Activated CD8-positive, alpha-beta memory T cell treated with anti-CD3 and anti-CD28 coated beads for 24 hours (primary cell): ENCODE results near the gene LCN6.
"Not testable (repeated sequence)": the region's sequence is repeated elsewhere in the genome, so short reads cannot be mapped to it uniquely, and the experiment has no call there.

Experiments used
- DNase-seq: peaks from one replicate; pipeline ENCODE4 v3.0.0-alpha.2; 2020

Gene LCN6, protein sequence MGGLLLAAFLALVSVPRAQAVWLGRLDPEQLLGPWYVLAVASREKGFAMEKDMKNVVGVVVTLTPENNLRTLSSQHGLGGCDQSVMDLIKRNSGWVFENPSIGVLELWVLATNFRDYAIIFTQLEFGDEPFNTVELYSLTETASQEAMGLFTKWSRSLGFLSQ

DNA sequence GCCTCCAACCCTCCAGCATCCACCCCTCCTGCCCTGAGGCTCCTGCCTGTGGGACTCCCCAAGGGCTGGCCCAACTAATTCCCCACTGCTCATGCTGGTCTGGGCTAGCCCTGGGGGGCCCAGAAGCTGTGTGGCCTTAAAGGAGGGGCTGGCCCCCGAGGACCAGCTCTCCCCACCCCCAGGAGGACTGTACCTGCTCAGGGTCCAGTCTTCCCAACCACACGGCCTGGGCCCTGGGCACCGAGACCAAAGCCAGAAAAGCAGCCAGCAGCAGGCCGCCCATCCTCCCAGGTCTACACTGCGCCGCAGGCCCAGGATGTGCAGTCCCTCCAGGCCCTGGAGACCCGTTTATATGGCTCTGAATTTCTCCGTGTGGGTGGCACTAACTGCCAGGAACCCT lies at the start of gene LCN6:
Gene LCN6, minus strand, starts transcription at position 325 of the 400 bp plus-strand sequence. Its CDS starts 42 bp downstream, at position 283.
- DNase-seq, result no peak

- not testable (repeated sequence) for DNase-seq
These were observed 48.5 kb upstream of the LCN6 start for GRCh38 chr9:136796775-136797347.

GRCh38 chr9:136796238-136796774 lies 48.0 kb upstream of the LCN6 start, which contains the start of gene CCDC183:
Gene CCDC183, plus strand, starts transcription at chr9:136796338. Its CDS starts 60 bp downstream, at chr9:136796398.
- DNase-seq, result no peak

DNA sequence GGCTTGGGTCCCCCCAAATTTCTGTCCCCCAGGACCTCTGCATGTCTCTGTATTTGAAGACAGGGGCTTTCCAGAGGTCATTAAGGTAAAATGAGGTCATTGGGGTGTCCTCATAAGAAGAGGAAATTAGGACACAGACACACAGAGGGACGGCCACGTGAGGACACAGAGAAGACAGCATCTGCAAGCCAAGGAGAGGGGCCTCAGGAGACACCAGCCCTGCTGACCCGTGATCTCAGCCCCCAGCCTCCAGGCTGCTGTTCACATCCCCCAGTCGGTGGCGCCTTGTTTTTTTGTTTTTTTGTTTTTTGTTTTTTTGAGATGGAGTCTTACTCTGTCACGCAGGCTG lies 46.6 kb upstream of the LCN6 start:
- no peak for DNase-seq

DNA sequence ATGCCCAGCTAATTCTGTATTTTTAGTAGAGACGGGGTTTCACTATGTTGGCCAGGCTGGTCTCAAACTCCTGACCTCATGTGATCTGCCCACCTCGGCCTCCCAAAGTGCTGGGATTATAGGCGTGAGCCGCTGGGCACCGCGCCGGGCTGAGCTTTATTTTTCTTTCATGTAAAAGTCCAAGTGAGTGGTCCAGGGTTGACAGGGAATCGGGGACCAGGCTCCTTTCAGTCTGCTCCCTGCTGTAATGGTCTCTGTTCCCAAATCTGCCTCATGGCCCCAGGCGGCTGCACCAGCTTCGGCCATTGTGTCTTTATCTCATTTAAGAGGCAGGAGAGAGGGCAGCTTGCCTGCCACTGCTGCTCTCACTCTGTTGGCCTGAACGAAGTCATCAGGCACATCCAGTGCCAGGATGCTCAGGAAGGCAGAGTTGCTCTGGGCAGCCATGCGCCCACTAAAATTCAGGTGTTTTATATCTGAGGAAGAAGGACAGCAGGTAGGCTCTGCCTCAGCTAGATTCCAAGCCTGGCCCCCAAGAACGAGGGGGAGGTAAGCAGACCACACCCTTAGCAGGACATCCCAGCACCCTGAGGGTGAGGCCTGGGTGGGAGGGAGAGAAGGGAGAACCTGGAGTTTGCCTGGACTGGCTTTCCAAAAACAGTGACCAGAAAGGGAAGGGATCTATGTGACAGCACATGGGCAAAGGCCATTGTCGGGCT lies 46.1 kb upstream of the LCN6 start:
- no peak for DNase-seq

DNA sequence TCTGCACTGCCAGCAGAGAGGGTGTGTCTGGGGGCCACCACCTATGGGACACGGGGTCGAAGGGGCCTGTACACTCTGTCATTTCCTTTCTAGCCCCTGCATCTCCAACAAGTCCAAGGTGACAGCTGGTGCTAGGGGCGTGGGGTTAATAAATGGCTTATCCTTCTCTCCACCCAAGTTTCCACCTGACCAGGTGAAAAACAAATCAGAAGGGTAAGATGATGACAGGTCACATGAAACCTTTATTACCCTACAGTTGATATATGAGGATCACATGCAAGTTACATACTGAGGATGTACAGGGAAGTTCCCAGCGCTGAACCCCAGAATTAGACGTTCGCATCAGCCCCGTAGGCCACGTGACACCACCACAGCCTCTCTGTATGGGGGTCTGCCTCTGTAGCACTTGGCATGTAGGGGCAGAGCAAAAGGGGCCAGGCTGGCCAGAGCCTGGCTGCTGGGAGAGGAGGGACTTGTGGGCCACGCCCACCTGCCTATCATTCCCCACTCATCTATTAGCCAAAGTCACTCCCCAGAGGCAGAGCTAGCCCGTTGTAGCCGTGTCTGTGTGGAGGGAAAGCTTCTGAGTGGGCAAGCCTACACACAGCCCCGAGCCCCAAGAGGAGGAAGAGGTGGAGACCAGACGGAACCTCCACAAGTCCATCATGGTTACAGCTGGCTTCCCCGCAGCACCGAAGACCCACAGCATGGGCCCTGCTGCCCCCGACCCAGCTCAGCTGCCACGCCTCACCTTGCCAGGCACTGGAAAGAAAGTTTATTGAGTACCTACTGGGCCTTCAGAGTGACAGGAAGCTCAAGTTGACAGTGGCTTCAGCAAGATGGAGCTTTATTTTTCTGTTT lies 45.0 kb upstream of the LCN6 start:
- no peak for DNase-seq

DNA sequence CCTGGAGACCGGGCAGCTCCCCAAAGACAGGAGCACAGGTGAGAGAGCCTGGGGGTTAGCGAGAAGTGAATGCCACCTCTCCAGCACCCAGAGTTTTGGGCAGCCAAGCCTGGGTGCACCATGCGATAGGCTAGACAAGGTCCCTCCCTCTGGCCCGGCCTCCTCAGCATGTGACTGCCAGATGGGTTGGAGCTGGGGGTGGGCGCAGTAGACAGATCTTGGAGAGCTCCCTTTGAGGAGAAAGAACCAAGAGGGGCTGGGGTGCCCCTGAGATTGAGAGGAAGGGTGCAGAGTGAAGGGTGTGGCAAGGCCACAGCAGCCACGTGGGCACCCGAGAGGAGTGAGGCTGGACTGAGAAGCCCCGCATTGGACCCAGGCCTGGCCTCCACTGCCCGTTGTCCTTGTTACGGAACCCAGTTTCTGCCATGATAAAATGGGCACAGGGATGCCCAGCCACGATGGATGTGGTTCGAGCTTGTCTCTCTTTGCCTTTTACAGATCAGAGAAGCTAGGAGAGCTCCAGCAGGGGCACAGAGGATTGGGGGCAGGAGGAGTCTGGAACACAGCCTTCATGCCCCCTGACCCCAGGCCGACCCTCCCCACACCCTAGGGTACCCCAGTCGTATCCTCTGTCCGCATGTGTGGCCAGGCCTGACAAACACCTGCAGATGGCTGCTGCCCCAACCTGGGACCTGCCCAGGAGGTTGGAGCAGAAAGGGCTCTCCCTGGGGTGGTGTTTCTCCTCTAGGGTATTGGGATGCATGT lies 44.2 kb upstream of the LCN6 start:
- DNase-seq, result no peak

DNA sequence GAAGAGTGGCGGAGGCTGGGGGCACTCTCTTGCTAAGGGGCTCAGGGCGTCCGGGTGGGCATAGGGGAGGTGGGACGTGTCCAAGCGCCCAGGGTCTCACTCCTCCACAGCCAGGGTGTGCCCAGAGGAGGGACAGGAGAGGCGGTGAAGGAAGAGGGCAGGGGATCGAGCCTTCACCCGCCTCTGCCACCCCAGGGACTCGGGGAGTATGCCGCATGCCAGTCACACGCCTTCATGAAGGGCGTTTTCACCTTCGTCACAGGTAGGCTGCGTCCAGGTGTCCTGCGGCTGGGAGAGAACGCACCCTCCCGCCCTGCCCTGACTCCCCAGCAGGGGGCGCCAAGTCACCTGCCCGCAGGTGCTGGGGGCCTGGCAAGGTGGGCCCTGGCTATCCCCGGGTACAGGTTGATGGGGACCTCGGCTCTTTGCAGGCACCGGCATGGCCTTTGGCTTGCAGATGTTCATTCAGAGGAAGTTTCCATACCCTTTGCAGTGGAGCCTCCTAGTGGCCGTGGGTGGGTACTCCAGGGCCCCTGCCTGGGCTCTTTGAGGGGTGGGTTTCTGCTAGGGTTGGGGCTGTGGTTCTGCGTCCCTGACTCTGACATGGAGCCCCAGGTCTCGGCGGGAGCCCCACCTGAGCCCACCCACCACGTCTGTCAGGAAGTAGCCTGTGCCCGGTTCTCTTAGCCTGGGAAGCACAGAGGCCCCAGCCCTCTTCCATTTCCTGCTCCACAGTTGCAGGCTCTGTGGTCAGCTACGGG lies 43.4 kb upstream of the LCN6 start:
- DNase-seq, result peak; percentile 88

DNA sequence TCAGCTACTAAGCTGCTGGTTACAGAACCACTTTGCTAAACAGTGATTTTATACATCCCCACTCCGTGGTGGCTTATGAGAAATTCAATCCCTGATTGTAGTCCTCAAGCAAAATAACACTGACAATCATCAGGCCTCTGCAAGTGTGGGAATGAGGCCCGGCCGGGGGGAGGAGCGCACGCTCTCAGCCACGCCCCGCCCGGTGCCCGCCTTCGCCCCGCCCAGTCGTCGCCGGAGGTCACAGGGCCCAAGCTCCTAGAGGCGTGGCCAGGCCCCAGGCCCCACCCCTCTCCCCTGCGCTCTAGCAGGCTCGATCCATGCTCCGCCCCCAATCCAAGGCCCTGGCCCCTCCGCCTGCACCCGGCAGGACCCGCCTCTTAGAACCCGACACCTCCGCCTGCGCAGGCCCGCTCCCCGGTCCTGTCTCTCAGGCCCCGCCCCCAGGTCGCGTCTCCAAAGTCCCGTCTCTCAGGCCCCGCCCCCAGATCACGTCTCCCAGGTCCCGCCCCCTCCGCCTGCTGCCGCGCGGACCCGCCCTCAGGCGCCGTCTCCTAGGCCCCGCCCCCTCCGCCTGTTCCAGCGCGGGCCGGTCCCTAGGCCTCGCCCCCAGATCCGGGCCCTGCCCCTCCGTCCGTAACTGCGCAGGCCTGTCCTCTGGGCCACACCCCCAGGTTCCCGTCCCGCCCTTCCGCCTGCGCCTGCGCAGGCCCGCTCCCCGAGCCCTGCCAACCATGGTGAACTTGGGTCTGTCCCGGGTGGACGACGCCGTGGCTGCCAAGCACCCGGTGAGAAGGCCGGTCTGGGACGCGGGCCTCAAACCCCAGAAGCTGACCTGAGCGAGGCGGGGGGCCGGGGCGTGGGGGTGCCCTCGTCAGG lies 42.6 kb upstream of the LCN6 start, which contains the start of gene TMEM141:
Gene TMEM141, plus strand, starts transcription at position 705 of the 876 bp plus-strand sequence. Its CDS starts 27 bp downstream, at position 732.
- DNase-seq, result peak; percentile 99

- DNase-seq, result no peak
These were observed 41.2 kb upstream of the LCN6 start for GRCh38 chr9:136789523-136789937.

DNA sequence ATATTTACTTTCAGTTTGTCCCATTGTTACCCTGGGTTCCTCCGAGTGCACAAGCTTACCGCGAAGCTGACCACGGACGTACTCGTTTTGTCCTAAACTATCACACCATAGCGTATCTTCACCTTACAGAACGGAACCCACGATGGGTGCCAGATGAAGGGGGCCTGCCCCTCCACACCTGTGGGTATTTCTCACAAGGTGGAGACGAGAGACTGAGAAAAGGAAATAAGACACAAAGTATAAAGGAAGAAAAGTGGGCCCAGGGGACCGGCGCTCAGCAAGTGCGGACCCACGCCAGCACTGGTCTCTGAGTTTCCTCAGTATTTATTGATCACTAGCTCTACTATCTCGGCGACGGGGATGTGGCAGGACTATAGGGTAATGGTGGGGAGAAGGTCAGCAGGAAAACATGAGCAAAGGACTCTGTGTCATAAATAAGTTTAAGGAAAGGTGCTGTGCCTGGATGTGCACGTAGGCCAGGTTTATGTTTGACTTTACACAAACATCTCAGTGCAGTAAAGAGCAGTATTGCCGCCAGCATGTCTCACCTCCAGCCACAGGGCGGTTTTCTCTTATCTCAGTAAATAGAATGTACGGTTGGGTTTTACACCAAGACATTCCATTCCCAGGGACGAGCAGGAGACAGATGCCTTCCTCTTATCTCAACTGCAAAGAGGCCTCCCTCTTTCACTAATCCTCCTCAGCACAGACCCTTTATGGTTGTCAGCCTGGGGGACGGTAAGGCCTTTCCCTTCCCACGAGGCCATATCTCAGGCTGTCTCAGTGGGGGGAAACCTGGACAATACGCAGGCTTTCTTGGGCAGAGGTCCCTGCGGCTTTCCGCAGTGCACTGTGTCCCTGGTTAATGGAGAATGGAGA lies 40.6 kb upstream of the LCN6 start:
- DNase-seq, result not testable (repeated sequence)

- peak; percentile 86 for DNase-seq
These were observed 39.5 kb upstream of the LCN6 start for GRCh38 chr9:136787690-136788400.

DNA sequence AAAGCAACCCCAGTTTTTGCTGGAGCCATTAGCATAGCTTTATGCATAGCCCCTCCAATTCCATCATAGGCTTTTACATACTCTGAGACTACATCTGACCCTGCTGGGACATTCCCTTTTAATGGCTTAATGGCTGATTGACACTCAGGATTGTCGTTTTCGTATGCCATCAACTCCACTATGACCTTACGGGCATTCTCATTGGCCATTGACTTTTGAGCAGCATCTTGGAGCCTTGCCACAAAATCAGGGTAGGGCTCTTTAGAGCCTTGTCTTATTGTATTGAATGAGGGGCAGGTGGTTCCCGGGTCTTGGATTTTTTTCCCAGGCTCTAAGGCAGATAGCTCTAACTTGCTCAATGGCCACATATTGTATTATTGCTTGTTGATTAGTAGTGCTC lies 38.7 kb upstream of the LCN6 start:
- DNase-seq, result not testable (repeated sequence)

DNA sequence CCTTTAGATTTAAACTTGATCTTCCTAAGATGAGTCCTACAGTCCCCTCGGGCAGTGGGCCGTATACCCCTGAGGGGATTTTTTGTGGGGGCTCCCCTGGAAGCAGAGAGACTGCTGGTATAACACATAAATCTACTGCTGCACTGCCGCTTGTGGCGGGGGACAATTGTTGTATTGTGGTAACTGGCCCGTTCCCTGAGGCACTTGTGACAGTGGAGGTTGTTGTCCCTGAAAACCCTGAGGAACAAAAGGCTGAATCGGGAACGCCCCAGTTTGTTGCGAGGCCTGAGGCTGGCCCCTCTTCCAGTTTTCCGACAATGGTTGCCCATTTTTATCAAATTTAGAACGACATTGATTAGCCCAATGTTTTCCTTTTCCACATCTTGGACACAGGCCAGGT lies 38.1 kb upstream of the LCN6 start:
- DNase-seq, result no peak

DNA sequence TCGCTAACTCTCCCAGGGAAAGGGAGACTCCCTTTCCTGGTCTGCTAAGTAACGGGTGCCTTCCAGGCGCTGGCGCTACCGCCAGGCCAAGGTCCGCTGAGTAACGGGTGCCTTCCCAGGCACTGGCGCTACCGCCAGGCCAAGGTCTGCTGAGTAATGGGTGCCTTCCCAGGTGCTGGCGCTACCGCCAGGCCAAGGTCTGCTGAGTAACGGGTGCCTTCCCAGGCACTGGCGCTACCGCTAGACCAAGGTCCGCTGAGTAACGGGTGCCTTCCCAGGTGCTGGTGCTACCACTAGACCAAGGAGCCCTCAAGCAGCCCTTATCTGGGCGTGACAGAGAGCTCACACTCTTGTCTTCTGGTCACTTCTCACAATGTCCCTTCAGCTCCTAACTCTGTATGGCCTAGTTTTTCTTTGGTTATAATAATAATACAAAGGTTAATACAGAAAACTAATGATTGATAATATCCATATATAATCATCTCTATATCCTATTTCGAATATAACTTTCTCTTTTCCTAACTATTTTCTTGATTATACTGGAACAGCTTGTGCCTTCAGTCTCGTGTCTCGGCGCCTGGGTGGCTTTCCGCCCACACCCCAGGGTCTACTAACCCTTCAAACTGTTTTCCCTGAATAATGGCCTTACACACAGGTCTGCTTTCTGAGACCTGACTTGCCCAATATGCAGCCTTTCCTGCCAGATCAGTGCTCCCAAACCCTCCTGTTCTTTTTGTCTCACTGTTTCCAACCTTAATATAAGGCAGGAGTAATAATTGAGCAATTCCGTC lies 37.4 kb upstream of the LCN6 start:
- not testable (repeated sequence) for DNase-seq

GRCh38 chr9:136784997-136785361 lies 36.7 kb upstream of the LCN6 start:
- DNase-seq, result no peak

DNA sequence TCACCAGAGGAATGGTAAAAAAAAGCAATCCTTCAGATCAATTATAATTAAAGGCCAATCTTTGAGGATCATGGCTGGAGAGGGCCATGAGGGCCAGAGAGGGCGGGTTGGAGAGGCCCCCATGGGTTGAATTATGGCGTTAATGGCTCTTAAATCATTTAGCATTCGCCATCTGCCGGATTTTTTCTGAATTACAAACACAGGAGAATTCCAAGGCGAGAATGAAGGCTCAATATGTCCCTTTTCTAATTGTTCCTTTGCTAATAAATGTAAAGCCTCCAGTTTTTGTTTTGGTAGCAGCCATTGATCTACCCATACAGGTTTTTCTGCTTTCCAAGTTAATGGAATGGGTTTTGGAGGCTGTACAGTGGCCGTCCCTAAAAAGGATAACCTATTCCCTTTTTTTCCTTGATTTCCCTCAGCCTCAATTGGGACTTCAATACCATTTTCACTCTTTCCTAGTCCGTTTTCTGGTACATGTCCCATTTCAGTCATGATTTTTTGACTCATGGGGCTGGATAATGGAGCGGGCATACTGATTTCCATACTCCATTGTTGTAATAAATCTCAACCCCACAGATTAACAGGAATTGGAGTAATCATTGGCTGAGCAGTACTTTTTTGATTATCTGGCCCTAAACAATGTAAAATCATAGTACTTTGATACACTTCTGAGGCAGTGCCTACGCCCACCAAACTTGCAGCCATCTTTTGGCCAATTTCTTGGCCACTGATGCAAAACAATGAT lies 36.1 kb upstream of the LCN6 start:
- no peak for DNase-seq
